ENCODE measurements around the gene SPX. TPM values are rescaled to one million over a fixed set of nuclear protein-coding genes. Genes with fewer than 3 reads are reported as not detected.

SPX gene
- total RNA-seq, 2 experiments from 2014 or later = 0.88 to 1.1 TPM

GRCh38 chr12:21542403-21542802 is 16.3 kb downstream of the SPX start:
- Mint-ChIP-seq H3K27me3 (no peaks in the 10 kb centered on the region), H3K9me3 (no peaks in the 10 kb centered on the region), H3K4me1 (peaks cover 2% of the 10 kb centered on the region), H3K4me3 (no peak overlapping the region), H3K36me3 (ENCODE audit: low read depth) (no peaks in the 10 kb centered on the region), H3K27ac (no peak overlapping the region)
- no peak for DNase-seq
- ChIA-PET POLR2A (interaction anchor here (0.7 to 1.2 kb wide), 2 partner anchors 41 to 125 kb away, joined by 3 to 5 read pairs; partner anchors contain the start of genes GOLT1B and RECQL), CTCF (no interaction called here)

- H3K36me3 Mint-ChIP-seq (ENCODE audit: low read depth) = no peaks in the 10 kb centered on the region
- H3K27me3 Mint-ChIP-seq = no peaks in the 10 kb centered on the region
- ChIA-PET POLR2A (no interaction called here), CTCF (no interaction called here)
- H3K4me1 Mint-ChIP-seq = peaks cover 2% of the 10 kb centered on the region
- H3K9me3 Mint-ChIP-seq = no peaks in the 10 kb centered on the region
- H3K27ac Mint-ChIP-seq = no peak overlapping the region
- no peak overlapping the region for H3K4me3 Mint-ChIP-seq
- no peak for DNase-seq
These were observed 17.1 kb downstream of the SPX start for GRCh38 chr12:21543151-21543550.

- Mint-ChIP-seq H3K4me3 (no peak overlapping the region), H3K27ac (no peak overlapping the region), H3K9me3 (no peaks in the 10 kb centered on the region), H3K27me3 (no peaks in the 10 kb centered on the region), H3K36me3 (ENCODE audit: low read depth) (no peaks in the 10 kb centered on the region), H3K4me1 (no peaks in the 10 kb centered on the region)
- ChIA-PET POLR2A (no interaction called here), CTCF (no interaction called here)
- no peak for DNase-seq
These were observed 19.5 kb downstream of the SPX start for GRCh38 chr12:21545557-21545956.

GRCh38 chr12:21546716-21547115 is 20.6 kb downstream of the SPX start:
- Mint-ChIP-seq H3K4me1 (no peaks in the 10 kb centered on the region), H3K36me3 (ENCODE audit: low read depth) (no peaks in the 10 kb centered on the region), H3K9me3 (no peaks in the 10 kb centered on the region), H3K27ac (no peak overlapping the region), H3K4me3 (no peak overlapping the region), H3K27me3 (no peaks in the 10 kb centered on the region)
- CTCF ChIA-PET = no interaction called here
- POLR2A ChIA-PET = no interaction called here
- no peak for DNase-seq

GRCh38 chr12:21547437-21547836 is 21.3 kb downstream of the SPX start:
- DNase-seq = no peak
- H3K9me3 Mint-ChIP-seq = no peaks in the 10 kb centered on the region
- H3K4me1 Mint-ChIP-seq = no peaks in the 10 kb centered on the region
- POLR2A ChIA-PET = no interaction called here
- no peak overlapping the region for H3K27ac Mint-ChIP-seq
- no peaks in the 10 kb centered on the region for H3K36me3 Mint-ChIP-seq (ENCODE audit: low read depth)
- H3K27me3 Mint-ChIP-seq = no peaks in the 10 kb centered on the region
- H3K4me3 Mint-ChIP-seq = no peak overlapping the region
- CTCF ChIA-PET = no interaction called here

- no peak for DNase-seq
- POLR2A ChIA-PET = no interaction called here
- Mint-ChIP-seq H3K27me3 (no peaks in the 10 kb centered on the region), H3K9me3 (no peaks in the 10 kb centered on the region), H3K4me3 (no peak overlapping the region), H3K36me3 (ENCODE audit: low read depth) (no peaks in the 10 kb centered on the region), H3K27ac (no peak overlapping the region), H3K4me1 (no peaks in the 10 kb centered on the region)
- CTCF ChIA-PET = interaction anchor here (0.6 kb wide), 1 partner anchor 190 kb away, joined by 3 read pairs; no protein-coding TSS in a partner anchor
These were observed 25.9 kb downstream of the SPX start for GRCh38 chr12:21551841-21552465.

- H3K36me3 Mint-ChIP-seq (ENCODE audit: low read depth) = no peaks in the 10 kb centered on the region
- CTCF ChIA-PET = no interaction called here
These were observed 26.7 kb downstream of the SPX start for GRCh38 chr12:21552635-21553328.

GRCh38 chr12:21553329-21553675 is 27.2 kb downstream of the SPX start:
- Mint-ChIP-seq H3K27ac (no peak overlapping the region), H3K4me1 (no peaks in the 10 kb centered on the region), H3K27me3 (no peaks in the 10 kb centered on the region), H3K4me3 (no peak overlapping the region), H3K36me3 (ENCODE audit: low read depth) (no peaks in the 10 kb centered on the region), H3K9me3 (no peaks in the 10 kb centered on the region)
- POLR2A ChIA-PET = no interaction called here
- CTCF ChIA-PET = no interaction called here
- DNase-seq = no peak

More at GRCh38 chr12:21552635-21553328, 26.7 kb downstream of the SPX start:
- H3K9me3 Mint-ChIP-seq = no peaks in the 10 kb centered on the region
- no peak overlapping the region for H3K4me3 Mint-ChIP-seq
- no peaks in the 10 kb centered on the region for H3K4me1 Mint-ChIP-seq
- H3K27me3 Mint-ChIP-seq = no peaks in the 10 kb centered on the region
- POLR2A ChIA-PET = no interaction called here
- no peak overlapping the region for H3K27ac Mint-ChIP-seq
- no peak for DNase-seq

- no peak overlapping the region for H3K4me3 Mint-ChIP-seq
- H3K27ac Mint-ChIP-seq = no peak overlapping the region
- H3K27me3 Mint-ChIP-seq = no peaks in the 10 kb centered on the region
- H3K36me3 Mint-ChIP-seq (ENCODE audit: low read depth) = no peaks in the 10 kb centered on the region
- POLR2A ChIA-PET = no interaction called here
- CTCF ChIA-PET = no interaction called here
- no peak for DNase-seq
- peaks cover 16% of the 10 kb centered on the region for H3K4me1 Mint-ChIP-seq
- H3K9me3 Mint-ChIP-seq = no peaks in the 10 kb centered on the region
These were observed 32.1 kb downstream of the SPX start for GRCh38 chr12:21558100-21558679.

- Mint-ChIP-seq H3K27ac (peak overlapping the region; percentile 12), H3K4me1 (peaks cover 16% of the 10 kb centered on the region), H3K4me3 (no peak overlapping the region), H3K27me3 (no peaks in the 10 kb centered on the region), H3K9me3 (no peaks in the 10 kb centered on the region), H3K36me3 (ENCODE audit: low read depth) (no peaks in the 10 kb centered on the region)
- ChIA-PET CTCF (interaction anchor here (0.8 kb wide), 1 partner anchor 15 kb away, joined by 3 read pairs; no protein-coding TSS in a partner anchor), POLR2A (interaction anchor here (1.3 to 1.8 kb wide), 2 partner anchors 58 to 98 kb away, joined by 7 read pairs; partner anchors contain the start of genes GOLT1B, LDHB and RECQL)
- no peak for DNase-seq
These were observed 33.9 kb downstream of the SPX start for GRCh38 chr12:21559855-21560569.

- DNase-seq = no peak
- POLR2A ChIA-PET = interaction anchor here (1.8 kb wide), 2 partner anchors 60 to 96 kb away, joined by 6 to 7 read pairs; partner anchors contain the start of genes GOLT1B, LDHB and RECQL
- Mint-ChIP-seq H3K9me3 (no peaks in the 10 kb centered on the region), H3K27me3 (no peaks in the 10 kb centered on the region), H3K27ac (peak overlapping the region; percentile 5), H3K4me1 (peaks cover 16% of the 10 kb centered on the region), H3K4me3 (no peak overlapping the region), H3K36me3 (ENCODE audit: low read depth) (no peaks in the 10 kb centered on the region)
- CTCF ChIA-PET = interaction anchor here (1.2 kb wide), 1 partner anchor 119 kb away, joined by 6 read pairs; no protein-coding TSS in a partner anchor
These were observed 35.1 kb downstream of the SPX start for GRCh38 chr12:21561158-21561557.

GRCh38 chr12:21562859-21563258 is 36.8 kb downstream of the SPX start:
- Mint-ChIP-seq H3K27me3 (no peaks in the 10 kb centered on the region), H3K36me3 (ENCODE audit: low read depth) (no peaks in the 10 kb centered on the region), H3K9me3 (no peaks in the 10 kb centered on the region), H3K4me1 (peaks cover 16% of the 10 kb centered on the region), H3K27ac (no peak overlapping the region), H3K4me3 (no peak overlapping the region)
- no peak for DNase-seq
- CTCF ChIA-PET = interaction anchor here (0.7 kb wide), 1 partner anchor 20 kb away, joined by 3 read pairs; no protein-coding TSS in a partner anchor
- POLR2A ChIA-PET = no interaction called here

GRCh38 chr12:21566223-21566906 is 40.3 kb downstream of the SPX start:
- Mint-ChIP-seq H3K9me3 (no peaks in the 10 kb centered on the region), H3K36me3 (ENCODE audit: low read depth) (no peaks in the 10 kb centered on the region), H3K27ac (no peak overlapping the region), H3K27me3 (no peaks in the 10 kb centered on the region), H3K4me1 (peaks cover 3% of the 10 kb centered on the region), H3K4me3 (no peak overlapping the region)
- DNase-seq = no peak
- CTCF ChIA-PET = interaction anchor here (1.7 kb wide), 1 partner anchor 114 kb away, joined by 5 read pairs; no protein-coding TSS in a partner anchor
- POLR2A ChIA-PET = no interaction called here
